HG02981 (cell line): ENCODE data around the gene HIVEP2.

Source experiments
- ATAC-seq: cut with Tn5 transposase; IDR thresholded peaks from one replicate; pipeline ENCODE4 v1.9.1; 2021; ENCODE audit warnings: mild to moderate bottlenecking, moderate library complexity; ENCODE audit not compliant: unreplicated experiment

The HIVEP2 gene

DNA sequence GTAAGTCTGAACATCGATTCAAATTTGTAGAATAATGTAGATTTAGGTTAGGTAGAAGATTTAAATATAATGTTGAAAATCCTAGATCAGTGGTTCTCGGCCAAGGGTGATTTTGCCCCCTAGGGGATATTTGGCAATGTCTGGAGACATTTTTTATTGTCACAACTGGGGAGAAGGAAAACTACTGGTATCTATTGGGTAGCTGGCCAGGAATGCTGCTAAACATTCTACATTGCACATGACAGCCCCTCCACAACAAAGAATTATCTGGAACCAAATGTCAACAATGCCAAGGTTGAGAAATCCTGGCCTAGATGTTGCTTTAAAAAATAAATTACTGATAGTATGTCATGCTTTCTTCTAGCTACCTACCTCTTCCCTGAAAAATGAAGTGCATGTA is 76.1 kb downstream of the HIVEP2 start:
- ATAC-seq: no peak

- ATAC-seq: peak; percentile 46
Observed at GRCh38 chr6:142867988-142868812, 76.8 kb downstream of the HIVEP2 start.

GRCh38 chr6:142867355-142867801 is 77.6 kb downstream of the HIVEP2 start:
- no peak for ATAC-seq

GRCh38 chr6:142863981-142864380 is 81.0 kb downstream of the HIVEP2 start:
- no peak for ATAC-seq

DNA sequence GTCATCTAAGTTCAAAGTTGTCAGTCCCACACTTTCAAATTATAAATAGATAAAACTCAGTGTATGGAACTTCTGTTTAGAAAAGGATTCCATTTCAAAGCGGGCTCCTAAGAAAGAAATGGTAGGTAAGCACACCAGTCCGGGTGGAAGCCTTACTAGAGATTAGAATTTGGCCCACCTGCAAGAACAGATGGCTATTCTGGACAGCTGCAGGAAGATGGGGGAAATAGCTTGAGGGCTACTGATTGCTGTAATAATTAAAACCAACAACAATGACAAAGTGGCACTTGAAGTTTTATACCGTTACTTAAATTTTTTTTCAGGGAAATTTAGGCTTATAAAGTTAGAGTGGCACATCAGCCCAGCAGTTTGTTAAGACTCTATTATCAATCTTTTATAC is 83.3 kb downstream of the HIVEP2 start:
- no peak for ATAC-seq

- no peak for ATAC-seq
Observed at GRCh38 chr6:142860498-142860897, 84.5 kb downstream of the HIVEP2 start.

- ATAC-seq: no peak
Observed at GRCh38 chr6:142857796-142858555, 87.0 kb downstream of the HIVEP2 start.

DNA sequence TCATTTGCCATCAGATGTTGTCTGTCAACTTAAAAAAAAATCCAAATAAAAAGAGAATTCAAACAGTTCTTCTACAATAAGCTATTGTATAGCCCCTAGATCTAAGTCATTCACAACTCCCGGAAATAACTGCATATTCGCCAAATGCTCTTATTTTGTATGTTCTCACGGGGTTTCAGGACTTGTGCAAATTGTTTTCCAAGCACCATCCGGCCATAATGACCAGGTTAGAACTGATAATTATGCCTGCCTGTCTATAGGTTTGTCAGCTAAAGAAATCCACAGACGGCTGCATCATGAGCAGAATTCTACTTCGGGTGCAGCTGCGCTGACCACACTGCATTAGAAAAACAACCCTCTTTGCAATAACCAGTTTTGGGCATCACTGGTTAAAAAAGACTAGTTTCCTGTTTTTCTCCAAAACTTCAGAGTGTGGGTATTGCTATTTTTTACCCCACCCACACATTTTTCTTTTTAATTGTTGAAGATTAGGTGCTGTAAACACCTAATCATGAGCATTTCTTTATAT is 87.7 kb downstream of the HIVEP2 start:
- peak; percentile 35 for ATAC-seq

DNA sequence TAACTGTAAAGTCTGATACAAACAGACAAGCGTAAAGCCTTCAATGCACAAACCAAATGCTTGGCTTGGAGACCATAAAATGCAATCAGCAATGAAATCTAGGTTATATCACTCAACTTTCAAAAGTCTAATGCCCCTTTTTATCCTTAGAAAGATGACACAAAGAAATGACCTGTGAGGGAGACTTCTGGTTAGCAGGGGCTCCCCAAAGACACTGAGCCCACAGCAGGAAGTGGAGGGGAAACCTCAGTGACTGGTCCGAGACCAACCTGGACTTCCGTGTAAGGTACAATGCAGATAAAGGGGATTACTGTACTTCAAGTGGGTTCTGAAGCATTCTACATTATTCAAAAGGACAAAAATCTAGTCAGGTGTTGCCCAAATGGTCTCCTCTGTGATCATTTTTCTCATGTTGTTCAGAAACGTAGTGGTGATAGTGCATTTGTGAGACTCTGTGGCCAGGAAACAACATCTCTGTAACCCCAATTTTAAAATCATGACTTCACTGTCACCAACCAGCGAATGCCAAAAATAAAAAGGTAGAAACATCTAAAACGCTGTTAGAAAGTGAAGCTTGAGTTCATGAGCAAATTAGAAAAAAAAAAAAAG is 88.2 kb downstream of the HIVEP2 start:
- peak; percentile 62 for ATAC-seq

GRCh38 chr6:142855893-142856623 is 88.9 kb downstream of the HIVEP2 start:
- peak; percentile 21 for ATAC-seq

- no peak for ATAC-seq
Observed at GRCh38 chr6:142854589-142855488, 90.1 kb downstream of the HIVEP2 start.

- ATAC-seq: no peak
Observed at GRCh38 chr6:142853244-142854180, 91.5 kb downstream of the HIVEP2 start.

DNA sequence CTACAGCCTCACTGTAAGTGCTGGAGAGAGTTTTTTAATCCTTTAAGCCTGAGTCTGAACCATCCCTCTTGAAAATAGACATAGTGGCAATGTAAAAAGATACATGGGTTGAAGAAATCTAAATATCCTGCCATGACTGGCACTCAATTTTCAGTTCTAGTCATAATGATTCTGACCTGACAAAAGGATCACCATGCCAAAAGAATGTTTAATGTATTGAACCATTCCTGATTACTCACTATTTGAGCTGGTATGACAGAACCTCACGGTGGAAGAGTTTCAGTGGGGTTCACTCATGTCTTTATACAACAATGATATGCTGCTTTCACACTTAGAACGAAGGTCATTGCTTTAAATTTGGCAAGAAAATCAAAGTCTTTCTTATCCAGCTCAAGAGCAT is 93.4 kb downstream of the HIVEP2 start:
- no peak for ATAC-seq

- peak; percentile 36 for ATAC-seq
Observed at GRCh38 chr6:142850679-142851423, 94.1 kb downstream of the HIVEP2 start.

- no peak for ATAC-seq
Observed at GRCh38 chr6:142848976-142849375, 96.0 kb downstream of the HIVEP2 start.

GRCh38 chr6:142848156-142848555 is 96.8 kb downstream of the HIVEP2 start:
- no peak for ATAC-seq

DNA sequence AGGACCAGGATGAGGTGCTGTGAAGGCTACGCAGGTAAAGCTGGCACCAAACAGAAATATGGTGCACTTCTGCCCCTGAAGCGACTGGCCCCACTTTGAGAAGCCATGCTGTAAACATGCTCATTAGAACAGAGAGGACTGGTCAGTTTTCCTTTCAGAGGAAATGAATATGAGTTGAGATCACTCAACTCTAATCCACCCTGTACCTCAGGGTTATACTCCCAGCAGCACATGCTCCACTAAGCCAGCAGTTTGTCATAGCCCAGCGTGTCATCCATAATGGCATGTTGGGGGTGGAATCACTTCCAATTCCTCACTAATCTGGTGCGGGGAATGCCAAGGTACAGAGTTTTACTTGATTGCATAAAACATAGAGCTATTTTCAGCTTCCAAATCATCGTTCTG is 98.1 kb downstream of the HIVEP2 start:
- no peak for ATAC-seq

- ATAC-seq: no peak
Observed at GRCh38 chr6:142846459-142846831, 98.5 kb downstream of the HIVEP2 start.
